ENCODE measurements around the gene NDUFC2. TPM values are rescaled to one million over a fixed set of nuclear protein-coding genes. Genes with fewer than 3 reads are reported as not detected.
"Not testable (repeated sequence)": the region's sequence is repeated elsewhere in the genome, so short reads cannot be mapped to it uniquely, and the experiment has no call there.

The NDUFC2 gene
- total and polyA plus RNA-seq, 2 donors (not counting 1 experiment from before 2014, with no cell fraction given): 49.0 to 65.0 TPM

GRCh38 chr11:78031629-78032028 is 48.0 kb downstream of the NDUFC2 start:
- H3K4me1 ChIP-seq (ENCODE audit: control insufficient read depth in 2 of 2, insufficient read depth in 2 of 2, low read length in 2 of 2): no peaks in the 10 kb centered on the region
- H3K36me3 ChIP-seq (replicated peaks in 1 of 2; ENCODE audit: control extremely low read depth in 1 of 2, control insufficient read depth in 1 of 2, extremely low read depth in 1 of 2, insufficient read depth in 2 of 2, low read length in 1 of 2): no peaks in the 10 kb centered on the region
- H3K9me3 Mint-ChIP-seq (ENCODE audit: insufficient read depth): peaks cover 5% of the 10 kb centered on the region
- no peak overlapping the region for H3K9ac ChIP-seq (ENCODE audit: low read length)
- no peaks in the 10 kb centered on the region for H3K9me3 ChIP-seq (ENCODE audit: control extremely low read depth in 1 of 3, control insufficient read depth in 2 of 3, insufficient read depth in 1 of 3, low read length in 2 of 3)
- CTCF ChIA-PET: interaction anchor here (0.9 kb wide), 1 partner anchor 14 kb away, joined by 3 read pairs; no protein-coding TSS in a partner anchor
- H3K79me2 ChIP-seq (ENCODE audit: control insufficient read depth, insufficient read depth, low read length): no peaks in the 10 kb centered on the region
- TF ChIP-seq EZH2 (IDR thresholded peaks at IDR 0.05; ENCODE audit: borderline replicate concordance, insufficient read depth, low read depth, low read length, poor library complexity, severe bottlenecking) (no peak), CTCF (IDR thresholded peaks at IDR 0.05) (no peak)
- no peak overlapping the region for H2AFZ ChIP-seq (ENCODE audit: insufficient read depth, low read depth, low read length, poor library complexity, severe bottlenecking)
- ATAC-seq (ENCODE audit: low read depth) (no peak), DNase-seq (no peak)
- no peak overlapping the region for H3K27ac Mint-ChIP-seq
- no peak overlapping the region for H3K27ac ChIP-seq (ENCODE audit: low read length in 2 of 2)
- 67% methylated on average over 3 of the region's 3 CpGs for WGBS (ENCODE audit: insufficient coverage)
- no peak overlapping the region for H3K4me2 ChIP-seq (replicated peaks; ENCODE audit: low read depth, low read length, poor library complexity, severe bottlenecking)
- no peak overlapping the region for H3K4me3 ChIP-seq (ENCODE audit: control extremely low read depth in 1 of 5, extremely low read depth in 1 of 5, insufficient read depth in 1 of 5, low read depth in 2 of 5, low read length in 4 of 5)
- intact Hi-C loops (cut with micrococcal nuclease): no loop called here
- no peaks in the 10 kb centered on the region for H3K27me3 ChIP-seq (replicated peaks in 1 of 4; ENCODE audit: control extremely low read depth in 1 of 4, control insufficient read depth in 3 of 4, insufficient read depth in 4 of 4, low read length in 3 of 4)
- POLR2A ChIA-PET: no interaction called here
- no peaks in the 10 kb centered on the region for H3K4me1 Mint-ChIP-seq
- no peaks in the 10 kb centered on the region for H4K20me1 ChIP-seq (ENCODE audit: control insufficient read depth, insufficient read depth, low read length, poor library complexity, severe bottlenecking)
- H3K4me3 Mint-ChIP-seq: no peak overlapping the region
- H3K27me3 Mint-ChIP-seq: no peaks in the 10 kb centered on the region

- no peaks in the 10 kb centered on the region for H3K36me3 ChIP-seq (replicated peaks in 1 of 2; ENCODE audit: control extremely low read depth in 1 of 2, control insufficient read depth in 1 of 2, extremely low read depth in 1 of 2, insufficient read depth in 2 of 2, low read length in 1 of 2)
- H3K79me2 ChIP-seq (ENCODE audit: control insufficient read depth, insufficient read depth, low read length): no peaks in the 10 kb centered on the region
- ATAC-seq (ENCODE audit: low read depth) (no peak), DNase-seq (no peak)
- H3K9me3 ChIP-seq (ENCODE audit: control extremely low read depth in 1 of 3, control insufficient read depth in 2 of 3, insufficient read depth in 1 of 3, low read length in 2 of 3): no peaks in the 10 kb centered on the region
- H3K4me2 ChIP-seq (replicated peaks; ENCODE audit: low read depth, low read length, poor library complexity, severe bottlenecking): no peak overlapping the region
- H3K27me3 ChIP-seq (replicated peaks in 1 of 4; ENCODE audit: control extremely low read depth in 1 of 4, control insufficient read depth in 3 of 4, insufficient read depth in 4 of 4, low read length in 3 of 4): no peaks in the 10 kb centered on the region
- POLR2A ChIA-PET: no interaction called here
- no peaks in the 10 kb centered on the region for H4K20me1 ChIP-seq (ENCODE audit: control insufficient read depth, insufficient read depth, low read length, poor library complexity, severe bottlenecking)
- no peak overlapping the region for H3K27ac Mint-ChIP-seq
- no peaks in the 10 kb centered on the region for H3K4me1 Mint-ChIP-seq
- H2AFZ ChIP-seq (ENCODE audit: insufficient read depth, low read depth, low read length, poor library complexity, severe bottlenecking): no peak overlapping the region
- H3K9ac ChIP-seq (ENCODE audit: low read length): no peak overlapping the region
- H3K4me3 ChIP-seq (ENCODE audit: control extremely low read depth in 1 of 5, extremely low read depth in 1 of 5, insufficient read depth in 1 of 5, low read depth in 2 of 5, low read length in 4 of 5): no peak overlapping the region
- H3K27me3 Mint-ChIP-seq: no peaks in the 10 kb centered on the region
- H3K27ac ChIP-seq (ENCODE audit: low read length in 2 of 2): no peak overlapping the region
- H3K9me3 Mint-ChIP-seq (ENCODE audit: insufficient read depth): peaks cover 5% of the 10 kb centered on the region
- no peak overlapping the region for H3K4me3 Mint-ChIP-seq
- intact Hi-C loops (cut with micrococcal nuclease): no loop called here
- TF ChIP-seq EZH2 (IDR thresholded peaks at IDR 0.05; ENCODE audit: borderline replicate concordance, insufficient read depth, low read depth, low read length, poor library complexity, severe bottlenecking) (no peak), CTCF (IDR thresholded peaks at IDR 0.05) (no peak)
- H3K4me1 ChIP-seq (ENCODE audit: control insufficient read depth in 2 of 2, insufficient read depth in 2 of 2, low read length in 2 of 2): no peaks in the 10 kb centered on the region
- 57% methylated on average over 5 of the region's 7 CpGs for WGBS (ENCODE audit: insufficient coverage)
- CTCF ChIA-PET: interaction anchor here (0.9 kb wide), 1 partner anchor 15 kb away, joined by 3 read pairs; no protein-coding TSS in a partner anchor
These were observed 49.0 kb downstream of the NDUFC2 start for GRCh38 chr11:78030429-78031325.

- H3K27me3 Mint-ChIP-seq; ATAC-seq (ENCODE audit: low read depth); H3K27me3 ChIP-seq (replicated peaks in 1 of 4; ENCODE audit: control extremely low read depth in 1 of 4, control insufficient read depth in 3 of 4, insufficient read depth in 4 of 4, low read length in 3 of 4); H3K79me2 ChIP-seq (ENCODE audit: control insufficient read depth, insufficient read depth, low read length); H3K4me1 Mint-ChIP-seq; H4K20me1 ChIP-seq (ENCODE audit: control insufficient read depth, insufficient read depth, low read length, poor library complexity, severe bottlenecking); H3K36me3 ChIP-seq (replicated peaks in 1 of 2; ENCODE audit: control extremely low read depth in 1 of 2, control insufficient read depth in 1 of 2, extremely low read depth in 1 of 2, insufficient read depth in 2 of 2, low read length in 1 of 2); DNase-seq; H3K27ac ChIP-seq (ENCODE audit: low read length in 2 of 2); CTCF ChIA-PET; POLR2A ChIA-PET; H3K4me2 ChIP-seq (replicated peaks; ENCODE audit: low read depth, low read length, poor library complexity, severe bottlenecking); H3K9me3 Mint-ChIP-seq (ENCODE audit: insufficient read depth); intact Hi-C loops (cut with micrococcal nuclease); H3K4me1 ChIP-seq (ENCODE audit: control insufficient read depth in 2 of 2, insufficient read depth in 2 of 2, low read length in 2 of 2); H3K9me3 ChIP-seq (ENCODE audit: control extremely low read depth in 1 of 3, control insufficient read depth in 2 of 3, insufficient read depth in 1 of 3, low read length in 2 of 3); H3K27ac Mint-ChIP-seq; H3K4me3 Mint-ChIP-seq; H2AFZ ChIP-seq (ENCODE audit: insufficient read depth, low read depth, low read length, poor library complexity, severe bottlenecking); H3K9ac ChIP-seq (ENCODE audit: low read length); H3K4me3 ChIP-seq (ENCODE audit: control extremely low read depth in 1 of 5, extremely low read depth in 1 of 5, insufficient read depth in 1 of 5, low read depth in 2 of 5, low read length in 4 of 5): not testable (repeated sequence)
- WGBS (ENCODE audit: insufficient coverage): 91% methylated on average over 6 of the region's 9 CpGs
These were observed 51.2 kb downstream of the NDUFC2 start for GRCh38 chr11:78028423-78028822.

Measured in B cell (primary cell).